ENCODE data around the gene IQCE.

Gene IQCE

DNA sequence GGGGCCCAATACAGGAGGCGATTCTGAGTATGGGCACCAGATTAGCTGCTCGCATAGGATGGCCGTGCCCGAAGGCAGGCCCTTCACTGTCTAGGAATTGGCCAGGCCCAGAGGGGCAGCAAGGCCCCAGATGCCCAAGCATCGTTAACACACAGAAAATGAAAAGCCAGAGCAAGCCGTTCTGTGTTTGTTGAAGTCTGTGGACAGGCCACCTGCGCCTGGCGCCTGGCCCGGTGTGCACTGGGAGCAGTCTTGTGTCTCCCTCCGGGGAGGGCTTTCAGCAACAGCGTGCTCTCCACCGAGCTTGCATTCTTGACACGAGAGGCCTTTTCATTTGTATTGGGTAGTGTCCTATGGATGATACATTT is 38.5 kb downstream of the IQCE start:
- peaks cover 17% of the 10 kb centered on the region for H3K36me3 ChIP-seq (replicated peaks)
- DNase-seq: no peak
- H3K27me3 ChIP-seq (replicated peaks): no peaks in the 10 kb centered on the region
- no peak overlapping the region for H3K27ac ChIP-seq
- H3K4me3 ChIP-seq (ENCODE audit: low read depth, low read length): no peak overlapping the region
- in situ Hi-C loops (cut with HindIII; ENCODE audit: low pct_ligation_motif_present, low sequenced_read_pairs): no loop called here
- no peak for TF ChIP-seq CTCF (IDR thresholded peaks at IDR 0.05; ENCODE audit: low read depth, low read length, missing control alignments)

GRCh38 chr7:2598154-2598823 is 39.5 kb downstream of the IQCE start:
- TF ChIP-seq CTCF (IDR thresholded peaks at IDR 0.05; ENCODE audit: low read depth, low read length, missing control alignments): no peak
- H3K27ac ChIP-seq: no peak overlapping the region
- H3K36me3 ChIP-seq (replicated peaks): peaks cover 14% of the 10 kb centered on the region

GRCh38 chr7:2601065-2601464 is 42.3 kb downstream of the IQCE start:
- H3K4me3 ChIP-seq (ENCODE audit: low read depth, low read length): no peak overlapping the region
- peaks cover 9% of the 10 kb centered on the region for H3K36me3 ChIP-seq (replicated peaks)
- in situ Hi-C loops (cut with HindIII; ENCODE audit: low pct_ligation_motif_present, low sequenced_read_pairs): no loop called here

More at GRCh38 chr7:2598154-2598823, 39.5 kb downstream of the IQCE start:
- DNase-seq: no peak
- in situ Hi-C loops (cut with HindIII; ENCODE audit: low pct_ligation_motif_present, low sequenced_read_pairs): no loop called here
- no peaks in the 10 kb centered on the region for H3K27me3 ChIP-seq (replicated peaks)
- no peak overlapping the region for H3K4me3 ChIP-seq (ENCODE audit: low read depth, low read length)

GRCh38 chr7:2601907-2602306 is 43.1 kb downstream of the IQCE start:
- H3K4me3 ChIP-seq (ENCODE audit: low read depth, low read length): no peak overlapping the region
- H3K27ac ChIP-seq: no peak overlapping the region
- no peaks in the 10 kb centered on the region for H3K27me3 ChIP-seq (replicated peaks)
- in situ Hi-C loops (cut with HindIII; ENCODE audit: low pct_ligation_motif_present, low sequenced_read_pairs): no loop called here
- TF ChIP-seq CTCF (IDR thresholded peaks at IDR 0.05; ENCODE audit: low read depth, low read length, missing control alignments): no peak
- DNase-seq: no peak
- peaks cover 9% of the 10 kb centered on the region for H3K36me3 ChIP-seq (replicated peaks)

More at GRCh38 chr7:2601065-2601464, 42.3 kb downstream of the IQCE start:
- Histone ChIP-seq H3K27ac (no peak overlapping the region), H3K27me3 (replicated peaks) (no peaks in the 10 kb centered on the region)
- TF ChIP-seq CTCF (IDR thresholded peaks at IDR 0.05; ENCODE audit: low read depth, low read length, missing control alignments): no peak
- no peak for DNase-seq

- Histone ChIP-seq H3K36me3 (replicated peaks) (peaks cover 9% of the 10 kb centered on the region), H3K27me3 (replicated peaks) (no peaks in the 10 kb centered on the region), H3K27ac (no peak overlapping the region), H3K4me3 (ENCODE audit: low read depth, low read length) (no peak overlapping the region)
- DNase-seq: no peak
- in situ Hi-C loops (cut with HindIII; ENCODE audit: low pct_ligation_motif_present, low sequenced_read_pairs): no loop called here
- TF ChIP-seq CTCF (IDR thresholded peaks at IDR 0.05; ENCODE audit: low read depth, low read length, missing control alignments): no peak
Measured at GRCh38 chr7:2602406-2603043, 43.7 kb downstream of the IQCE start.
